H1 (cell line): ENCODE measurements around the gene PYGB. TPM values are rescaled to one million over a fixed set of nuclear protein-coding genes. Genes with fewer than 3 reads are reported as not detected.

Source experiments
- CTCF ChIA-PET: fragments of 300-600 bp; sonication (Branson Sonifier 250); formaldehyde crosslinking; loops from one replicate; lab custom pipeline; 2021; ENCODE audit not compliant: partially characterized antibody; lab: Charles Lee
- POLR2A ChIA-PET: fragments of 300-600 bp; sonication (Branson Sonifier 250); formaldehyde crosslinking; loops from one replicate; lab custom pipeline; 2021; ENCODE audit warnings: inconsistent platforms; ENCODE audit not compliant: partially characterized antibody; lab: Charles Lee
- DNase-seq, 2 experiments: peaks; one replicate each; pipeline versions ENCODE4 v3.0.0 to v3.0.0-alpha.2; 2010 to 2022; ENCODE audit warnings: low spot score in 2 of 2, low read depth in 1 of 2, mixed read lengths in 1 of 2
- FAIRE-seq: peaks from 2 replicates; lab custom pipeline; 2011; peaks lifted over from hg19 to GRCh38; lab: Jason Lieb, UNC
- H2AFZ ChIP-seq: 2 replicates; pipeline ENCODE4 v1.8.1; 2012; ENCODE audit warnings: low read length, inconsistent platforms
- H2AK5ac ChIP-seq: 2 replicates; pipeline ENCODE4 v1.6.1; 2013; ENCODE audit warnings: low read depth, low read length
- H2BK120ac ChIP-seq: replicated peaks from 2 replicates; pipeline ENCODE3; 2013; ENCODE audit warnings: low read depth, low read length, inconsistent platforms
- H2BK12ac ChIP-seq: 2 replicates; pipeline ENCODE4 v1.6.1; 2013; ENCODE audit warnings: low read depth, low read length
- H2BK15ac ChIP-seq: 2 replicates; pipeline ENCODE4 v1.6.1; 2013; ENCODE audit warnings: low read length
- H2BK20ac ChIP-seq: 2 replicates; pipeline ENCODE4 v1.6.1; 2013; ENCODE audit warnings: low read length
- H2BK5ac ChIP-seq: 2 replicates; pipeline ENCODE4 v1.6.1; 2013; ENCODE audit warnings: low read depth, low read length
- H3K14ac ChIP-seq: 2 replicates; pipeline ENCODE4 v1.6.1; 2013; ENCODE audit warnings: inconsistent platforms; ENCODE audit not compliant: insufficient read length
- H3K18ac ChIP-seq: 2 replicates; pipeline ENCODE4 v1.6.1; 2013; ENCODE audit warnings: low read length; ENCODE audit errors: extremely low read depth
- H3K23ac ChIP-seq: 2 replicates; pipeline ENCODE4 v1.6.1; 2013; ENCODE audit warnings: inconsistent platforms; ENCODE audit not compliant: insufficient read length
- H3K23me2 ChIP-seq: 2 replicates; pipeline ENCODE4 v1.6.1; 2013; ENCODE audit warnings: low read depth, low read length
- H3K27ac ChIP-seq: 2 replicates; pipeline ENCODE4 v1.6.1; 2011; ENCODE audit warnings: low read depth, low read length, inconsistent platforms
- H3K27me3 ChIP-seq, 4 experiments: replicated peaks in 1 of 4; 1 replicate in 1 of 4; 2 replicates in 3 of 4; pipeline versions ENCODE4 v1.6.1 to v1.8.1; 2011 to 2013; ENCODE audit warnings: low read length in 3 of 4, mild to moderate bottlenecking in 3 of 4, inconsistent platforms in 2 of 4, mixed read lengths in 2 of 4, moderate library complexity in 1 of 4; ENCODE audit not compliant: control insufficient read depth in 3 of 4, insufficient read depth in 3 of 4; ENCODE audit errors: extremely low read depth in 1 of 4
- H3K36me3 ChIP-seq, 4 experiments: 2 replicates each; pipeline versions ENCODE4 v1.6.1 to v1.8.1; 2011 to 2013; ENCODE audit warnings: mild to moderate bottlenecking in 4 of 4, low read length in 3 of 4, moderate library complexity in 2 of 4, control low read depth in 1 of 4, inconsistent platforms in 1 of 4; ENCODE audit not compliant: insufficient read depth in 4 of 4, control insufficient read depth in 2 of 4
- H3K4ac ChIP-seq: replicated peaks from 2 replicates; pipeline ENCODE3; 2013; ENCODE audit warnings: low read length, low read depth, mixed read lengths, inconsistent platforms; ENCODE audit not compliant: insufficient read length
- H3K4me1 ChIP-seq, 4 experiments: replicated peaks in 1 of 4; 1 replicate in 1 of 4; 2 replicates in 3 of 4; pipeline versions ENCODE4 v1.6.1 to v1.8.1; 2011 to 2013; ENCODE audit warnings: low read length in 3 of 4, inconsistent platforms in 2 of 4, mixed read lengths in 1 of 4; ENCODE audit not compliant: insufficient read depth in 4 of 4, control insufficient read depth in 3 of 4
- H3K4me2 ChIP-seq, 2 experiments: 2 replicates each; pipeline versions ENCODE4 v1.6.1 to v1.8.1; 2011 to 2013; ENCODE audit warnings: low read depth in 2 of 2, low read length in 2 of 2, control low read depth in 1 of 2, inconsistent platforms in 1 of 2, mild to moderate bottlenecking in 1 of 2; ENCODE audit not compliant: insufficient read depth in 1 of 2
- H3K4me3 ChIP-seq, 4 experiments: fragments of 200-600, 300-600 bp in 1 of 4; sonication (generic), shearing (Covaris generic), sonication (Bioruptor Twin) in 1 of 4; 2 replicates each; pipeline versions ENCODE4 v1.5.1 to v1.8.1; 2011 to 2016; ENCODE audit warnings: low read length in 4 of 4, low read depth in 3 of 4, control low read depth in 2 of 4, inconsistent platforms in 2 of 4, mild to moderate bottlenecking in 2 of 4, mixed read lengths in 1 of 4, moderate library complexity in 1 of 4; ENCODE audit not compliant: insufficient read depth in 2 of 4; ENCODE audit errors: extremely low read depth in 1 of 4
- H3K56ac ChIP-seq: replicated peaks from 2 replicates; pipeline ENCODE3; 2013; ENCODE audit warnings: low read depth, mild to moderate bottlenecking, mixed read lengths, low read length, inconsistent platforms; ENCODE audit not compliant: insufficient read length
- H3K79me1 ChIP-seq: 2 replicates; pipeline ENCODE4 v1.6.1; 2013; ENCODE audit warnings: low read depth, low read length, control low read depth
- H3K79me2 ChIP-seq, 2 experiments: 2 replicates each; pipeline versions ENCODE4 v1.6.1 to v1.8.1; 2012 to 2013; ENCODE audit warnings: low read length in 2 of 2, mild to moderate bottlenecking in 2 of 2, inconsistent platforms in 1 of 2; ENCODE audit not compliant: insufficient read depth in 2 of 2, control insufficient read depth in 1 of 2
- H3K9ac ChIP-seq, 4 experiments: replicated peaks in 1 of 4; 1 replicate in 1 of 4; 2 replicates in 3 of 4; pipeline versions ENCODE4 v1.6.1 to v1.8.1; 2011 to 2013; ENCODE audit warnings: low read depth in 3 of 4, low read length in 3 of 4, control low read depth in 2 of 4, mild to moderate bottlenecking in 2 of 4, moderate library complexity in 2 of 4, inconsistent platforms in 1 of 4; ENCODE audit errors: extremely low read depth in 1 of 4
- H3K9me3 ChIP-seq, 2 experiments: 2 replicates each; pipeline versions ENCODE4 v1.6.1 to v1.8.1; 2012 to 2013; ENCODE audit warnings: mild to moderate bottlenecking in 2 of 2, moderate library complexity in 2 of 2, control low read depth in 1 of 2, inconsistent platforms in 1 of 2, low read depth in 1 of 2, low read length in 1 of 2, mixed read lengths in 1 of 2; ENCODE audit not compliant: insufficient read depth in 2 of 2
- H4K20me1 ChIP-seq, 2 experiments: replicated peaks in 1 of 2; 2 replicates each; pipeline versions ENCODE3 to v1.8.1; 2011 to 2013; ENCODE audit warnings: inconsistent platforms in 2 of 2, low read length in 2 of 2, mild to moderate bottlenecking in 1 of 2; ENCODE audit not compliant: insufficient read depth in 2 of 2, control insufficient read depth in 1 of 2
- H4K5ac ChIP-seq: 2 replicates; pipeline ENCODE4 v1.6.1; 2013; ENCODE audit warnings: low read length, low read depth, mixed read lengths, inconsistent platforms; ENCODE audit not compliant: insufficient read length
- H4K8ac ChIP-seq: 2 replicates; pipeline ENCODE4 v1.8.0; 2013; ENCODE audit warnings: mild to moderate bottlenecking, moderate library complexity, low read length, inconsistent platforms; ENCODE audit not compliant: insufficient read depth; ENCODE audit errors: extremely low read depth
- H4K91ac ChIP-seq: replicated peaks from 2 replicates; pipeline ENCODE3; 2013; ENCODE audit warnings: low read length, mixed read lengths, inconsistent platforms; ENCODE audit not compliant: insufficient read length
- E2F6 ChIP-seq: IDR thresholded peaks from 2 replicates; pipeline ENCODE4 v1.6.1; 2012; ENCODE audit warnings: inconsistent platforms
- JUN ChIP-seq: IDR thresholded peaks from 2 replicates; pipeline ENCODE4 v1.6.1; 2011; ENCODE audit warnings: low read depth, mild to moderate bottlenecking, improper control_type of control experiment, low read length
- RFX5 ChIP-seq: IDR thresholded peaks from 2 replicates; pipeline ENCODE4 v1.6.1; 2011; ENCODE audit warnings: low read depth, low read length, improper control_type of control experiment, borderline replicate concordance
- USF2 ChIP-seq: IDR thresholded peaks from 2 replicates; pipeline ENCODE4 v1.6.1; 2011; ENCODE audit warnings: low read length, improper control_type of control experiment
- WGBS, 2 experiments: shearing (Covaris generic) in 1 of 2; methylation state at CpG; one replicate each; pipeline versions ENCODE4 v1.1.6 to v1.1.7; 2013 to 2015; ENCODE audit warnings: low lambda C conversion rate in 2 of 2, mixed read lengths in 2 of 2, inconsistent platforms in 1 of 2, low coverage in 1 of 2, missing lambda C conversion rate in 1 of 2; ENCODE audit not compliant: insufficient replicate concordance in 2 of 2, insufficient coverage in 1 of 2, insufficient read length in 1 of 2; ENCODE audit errors: extremely low coverage in 1 of 2, missing lambda C conversion rate in 1 of 2; 5-methylcytosine and 5-hydroxymethylcytosine counted together
- polyA plus RNA-seq, 7 experiments: library from polyadenylated mRNA; depleted of rRNA in 3 of 7; stranded (reverse) in 5 of 7; unstranded in 2 of 7; fragments of >200 nt in 5 of 7; fragments of 200-250 nt in 2 of 7; gene quantifications; 1 replicate in 5 of 7; 2 replicates in 1 of 7; 4 replicates in 1 of 7; pipeline versions ENCODE4 v1.2.1 to v1.2.3, GENCODE V29; 2011 to 2013; ENCODE audit warnings: missing spikeins in 2 of 7, mixed read lengths in 2 of 7
- total RNA-seq: library from RNA; stranded (reverse); fragmentation: NEBNext Ultra II Directional; extraction: Animal tissue kit (Norgen Biotek cat#: 25700); gene quantifications from 2 replicates; pipeline ENCODE4 v1.2.1, GENCODE V29; 2021

The PYGB gene
- total and polyA plus RNA-seq, 2 of the 8 experiments (the other 6 are each of a cell fraction or from before 2014, with no cell fraction given) = 26.6 to 56.0 TPM

- H3K4me1 ChIP-seq = peaks cover 4 to 9% (median 5%) of the 10 kb centered on the region in 4 experiments
- peaks cover 0 to 35% of the 10 kb centered on the region in 2 experiments; a peak in 3 of 4 replicates for H3K79me2 ChIP-seq
- TF ChIP-seq E2F6 (no peak), RFX5 (no peak), JUN (no peak), USF2 (no peak)
- no peak overlapping the region for H3K4me2 ChIP-seq
- H3K23ac ChIP-seq = no peak overlapping the region
- no peak overlapping the region for H3K18ac ChIP-seq
- no peak overlapping the region for H3K27ac ChIP-seq
- H2BK15ac ChIP-seq = no peak overlapping the region
- no peak overlapping the region for H3K4me3 ChIP-seq
- H3K9me3 ChIP-seq = peaks cover 0 to 14% of the 10 kb centered on the region in 2 experiments; a peak in 2 of 4 replicates
- H3K9ac ChIP-seq = no peak overlapping the region
- H3K23me2 ChIP-seq = no peaks in the 10 kb centered on the region; the same call in 1 of the 2 replicates
- H2AFZ ChIP-seq = no peak overlapping the region
- H3K27me3 ChIP-seq = no peaks in the 10 kb centered on the region
- H4K5ac ChIP-seq = no peak overlapping the region
- H2BK5ac ChIP-seq = no peak overlapping the region
- peaks cover 0 to 10% (median 0%) of the 10 kb centered on the region in 4 experiments; a peak in 2 of 8 replicates for H3K36me3 ChIP-seq
- ChIA-PET CTCF (interaction anchor here (0.8 to 1.6 kb wide), 5 partner anchors 8 to 72 kb away, joined by 3 to 6 read pairs (median 3); no protein-coding TSS in a partner anchor), POLR2A (interaction anchor here (1.1 kb wide), 2 partner anchors 14 to 80 kb away, joined by 3 to 5 read pairs; partner anchors contain the start of gene GINS1)
- H2AK5ac ChIP-seq = no peak overlapping the region
- FAIRE-seq (no peak), DNase-seq (peak in 1 of 2 experiments; percentile 14)
- peaks cover 0 to 8% of the 10 kb centered on the region in 2 experiments for H4K20me1 ChIP-seq
- H4K91ac ChIP-seq = no peak overlapping the region
- H4K8ac ChIP-seq = no peak overlapping the region; the same call in 1 of the 2 replicates
- no peak overlapping the region for H2BK20ac ChIP-seq
- no peak overlapping the region for H3K4ac ChIP-seq
- no peak overlapping the region for H3K56ac ChIP-seq
- no peak overlapping the region for H2BK12ac ChIP-seq
- H3K79me1 ChIP-seq = peaks cover 20% of the 10 kb centered on the region
- no peak overlapping the region for H2BK120ac ChIP-seq
- H3K14ac ChIP-seq = no peak overlapping the region
- WGBS, 2 experiments = 81% methylated on average over 7 of the region's 7 CpGs; no CpG with 5 or more reads in 1 of the 2 experiments
Observed at GRCh38 chr20:25327521-25328235, 79.8 kb downstream of the PYGB start.
